Uterus (tissue), 2 donors: ENCODE results near the gene CFDP1.

Experiments
- POLR2A ChIP-seq, 2 donors: fragments of 450-650 bp; IDR thresholded peaks; one replicate each; pipeline ENCODE4 v1.6.1; 2016; ENCODE audit warnings: antibody characterized with exemption in 2 of 2, mild to moderate bottlenecking in 1 of 2, moderate library complexity in 1 of 2
- TF ChIP-seq, protein P1 (sequence below), 4 experiments: fragments of 200-600 bp in 2 of 4; fragments of 450-650 bp in 2 of 4; sonication (generic) in 2 of 4; IDR thresholded peaks; one replicate each; pipeline ENCODE4 v1.5.1; 2016 to 2019; ENCODE audit warnings: antibody characterized with exemption in 4 of 4, mild to moderate bottlenecking in 2 of 4, moderate library complexity in 1 of 4

DNA sequence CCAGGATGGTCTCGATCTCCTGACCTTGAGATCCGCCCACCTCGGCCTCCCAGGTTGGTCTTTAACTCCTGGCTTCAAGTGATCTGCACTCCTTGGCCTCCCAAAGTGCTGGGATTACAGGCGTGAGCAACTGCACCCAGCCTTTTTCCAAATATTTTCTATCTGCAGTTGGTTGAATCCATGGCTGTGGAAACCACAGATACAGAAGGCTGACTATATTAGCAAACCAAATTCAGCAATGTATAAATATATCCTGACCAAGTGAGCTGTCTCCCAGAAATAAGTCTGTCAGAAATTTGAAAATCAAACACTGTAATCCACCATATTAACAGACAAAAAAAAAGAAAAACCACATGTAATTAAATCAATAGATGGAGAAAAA is 9.6 kb downstream of the CFDP1 start:
- TF ChIP-seq, protein P1, sequence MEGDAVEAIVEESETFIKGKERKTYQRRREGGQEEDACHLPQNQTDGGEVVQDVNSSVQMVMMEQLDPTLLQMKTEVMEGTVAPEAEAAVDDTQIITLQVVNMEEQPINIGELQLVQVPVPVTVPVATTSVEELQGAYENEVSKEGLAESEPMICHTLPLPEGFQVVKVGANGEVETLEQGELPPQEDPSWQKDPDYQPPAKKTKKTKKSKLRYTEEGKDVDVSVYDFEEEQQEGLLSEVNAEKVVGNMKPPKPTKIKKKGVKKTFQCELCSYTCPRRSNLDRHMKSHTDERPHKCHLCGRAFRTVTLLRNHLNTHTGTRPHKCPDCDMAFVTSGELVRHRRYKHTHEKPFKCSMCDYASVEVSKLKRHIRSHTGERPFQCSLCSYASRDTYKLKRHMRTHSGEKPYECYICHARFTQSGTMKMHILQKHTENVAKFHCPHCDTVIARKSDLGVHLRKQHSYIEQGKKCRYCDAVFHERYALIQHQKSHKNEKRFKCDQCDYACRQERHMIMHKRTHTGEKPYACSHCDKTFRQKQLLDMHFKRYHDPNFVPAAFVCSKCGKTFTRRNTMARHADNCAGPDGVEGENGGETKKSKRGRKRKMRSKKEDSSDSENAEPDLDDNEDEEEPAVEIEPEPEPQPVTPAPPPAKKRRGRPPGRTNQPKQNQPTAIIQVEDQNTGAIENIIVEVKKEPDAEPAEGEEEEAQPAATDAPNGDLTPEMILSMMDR (IDR thresholded peaks at IDR 0.05): no peak
- no peak for TF ChIP-seq POLR2A (IDR thresholded peaks at IDR 0.05)
